GM10266 (cell line): Measurements from ENCODE around the gene PATJ.

ENCODE experiments used
- DNase-seq: peaks from one replicate; pipeline ENCODE4 v3.0.0; 2012; ENCODE audit errors: extremely low spot score
- CTCF ChIP-seq: IDR thresholded peaks from 2 replicates; pipeline ENCODE4 v1.5.1; 2012; ENCODE audit warnings: mild to moderate bottlenecking, low read depth; ENCODE audit not compliant: control insufficient read depth, insufficient read depth; ENCODE audit errors: missing control alignments

Gene PATJ

DNA sequence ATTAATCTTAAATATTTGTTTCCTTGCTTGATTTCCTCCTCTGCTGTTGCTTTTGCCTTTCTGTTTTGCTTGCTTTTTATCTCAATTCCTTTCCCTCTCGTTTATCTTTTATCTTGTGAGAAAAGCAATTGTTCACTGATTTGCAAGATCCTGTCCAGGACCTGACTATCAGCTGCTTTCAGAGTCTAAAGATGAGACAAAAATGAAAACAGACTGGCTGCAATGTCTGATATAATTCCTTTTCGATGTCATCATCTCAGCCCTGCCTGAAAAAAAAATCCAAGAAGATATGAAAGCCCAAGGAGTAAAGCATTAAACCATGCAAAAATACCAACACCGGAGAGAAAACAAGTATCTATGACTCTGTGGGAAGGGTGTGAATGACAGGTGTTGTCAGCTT is 225.5 kb downstream of the PATJ start:
- DNase-seq: no peak
- no peak for TF ChIP-seq CTCF

GRCh38 chr1:61968869-61969268 is 226.6 kb downstream of the PATJ start:
- TF ChIP-seq CTCF: no peak
- no peak for DNase-seq

DNA sequence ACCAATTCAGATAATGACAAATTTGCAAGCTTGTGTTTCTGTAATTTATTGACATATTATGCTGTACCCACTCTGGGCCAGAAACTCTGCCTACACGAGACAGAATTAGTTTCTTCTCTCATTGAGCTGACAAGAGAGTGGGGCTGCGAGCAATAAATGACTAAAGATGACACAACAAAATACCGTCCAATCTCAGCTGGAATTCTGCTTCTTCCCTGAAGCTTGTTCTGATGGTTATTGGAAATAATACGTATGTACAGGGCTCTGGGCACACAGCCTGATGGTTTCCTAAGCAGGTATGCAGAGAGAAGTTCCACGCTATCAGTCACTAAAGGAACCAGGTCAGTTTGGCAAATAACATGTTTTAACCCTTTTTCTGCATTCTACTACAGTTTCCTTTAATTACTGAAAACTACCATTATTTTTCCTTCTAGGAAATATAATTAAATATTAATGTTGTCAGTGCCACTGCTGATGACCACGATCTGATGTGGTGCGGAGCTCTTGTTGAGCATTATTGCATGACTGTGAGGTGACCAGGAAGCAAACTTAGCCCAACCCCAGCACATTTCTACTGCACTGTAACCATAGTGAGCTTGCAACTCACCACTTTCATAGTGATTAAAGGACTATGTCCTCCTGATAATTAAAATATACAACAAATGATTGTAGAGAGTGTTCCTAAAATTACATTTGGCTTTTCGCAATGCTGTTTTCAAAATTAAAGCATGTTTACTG is 231.0 kb downstream of the PATJ start:
- DNase-seq: no peak
- TF ChIP-seq CTCF: no peak

DNA sequence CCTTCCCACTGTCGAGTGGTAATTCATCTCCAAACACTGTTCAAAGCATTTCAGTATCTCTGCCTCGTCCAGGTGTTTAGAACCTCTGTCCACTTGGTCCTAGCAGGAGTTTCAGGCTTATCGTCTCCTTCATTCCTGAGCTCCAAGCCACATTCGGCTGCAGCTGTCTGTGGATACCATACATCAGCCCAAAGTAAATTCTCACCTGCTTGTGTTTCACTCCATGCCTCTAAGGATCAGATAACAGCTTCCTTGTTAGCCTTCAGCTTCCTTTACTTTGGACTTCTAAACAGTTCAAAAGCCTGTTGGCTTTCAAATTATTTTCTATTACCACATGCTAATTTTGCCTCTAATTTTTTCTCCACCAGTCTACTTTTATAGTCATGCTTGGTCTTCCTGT is 233.4 kb downstream of the PATJ start:
- no peak for DNase-seq
- no peak for TF ChIP-seq CTCF

GRCh38 chr1:61976566-61976965 is 234.3 kb downstream of the PATJ start:
- DNase-seq: no peak
- no peak for TF ChIP-seq CTCF

DNA sequence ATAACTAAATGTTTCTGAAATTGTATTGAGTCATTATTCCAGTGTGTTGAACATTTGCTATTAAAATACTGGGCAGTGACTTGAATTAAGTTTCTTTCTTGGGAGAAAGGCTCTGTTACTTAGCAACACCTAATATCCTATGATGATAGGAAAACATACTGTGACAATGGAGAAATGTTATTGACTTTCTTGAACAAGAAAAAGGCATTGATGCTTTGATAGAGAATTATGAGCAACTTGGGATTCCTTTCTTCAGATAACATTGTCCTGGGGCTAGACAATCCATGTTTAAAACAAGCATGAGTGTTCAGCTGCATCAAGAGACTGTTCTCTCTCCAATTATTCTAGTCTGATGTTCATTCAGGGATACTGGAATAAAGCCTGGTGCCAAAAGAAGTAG is 236.5 kb downstream of the PATJ start:
- no peak for TF ChIP-seq CTCF
- DNase-seq: no peak

GRCh38 chr1:61979729-61980128 is 237.4 kb downstream of the PATJ start:
- no peak for DNase-seq
- TF ChIP-seq CTCF: no peak
